Measurements from ENCODE around the gene CHN2. TPM values are rescaled to one million over a fixed set of nuclear protein-coding genes. Genes with fewer than 3 reads are reported as not detected.

Gene CHN2
- total RNA-seq, 1 donor from 2014 or later = 14.2 TPM

DNA sequence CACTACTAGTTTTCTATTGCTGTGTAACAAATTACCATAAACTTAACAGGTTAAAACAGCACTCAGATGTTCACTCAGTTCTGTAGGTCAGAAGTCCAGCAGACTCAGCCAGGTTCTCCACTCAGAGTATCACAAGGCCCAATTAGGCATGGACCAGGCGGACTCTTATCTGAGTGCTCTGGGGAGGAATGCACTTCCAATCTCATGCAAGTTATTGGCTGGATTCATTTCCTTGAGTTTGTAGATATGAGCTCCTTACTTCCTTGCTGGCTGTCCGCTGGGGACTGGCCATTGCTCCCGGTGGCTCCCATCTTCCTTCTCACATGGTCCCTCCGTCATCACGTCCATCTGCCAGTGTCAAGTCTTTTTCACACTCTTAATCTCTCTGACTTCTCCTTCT lies 232.0 kb downstream of the CHN2 start:
- no peak overlapping the region for H3K4me3 ChIP-seq
- no peaks in the 10 kb centered on the region for H3K36me3 ChIP-seq
- no peak for ATAC-seq
- H3K4me1 ChIP-seq = no peaks in the 10 kb centered on the region
- H3K9me3 ChIP-seq = no peaks in the 10 kb centered on the region
- TF ChIP-seq, protein P1, sequence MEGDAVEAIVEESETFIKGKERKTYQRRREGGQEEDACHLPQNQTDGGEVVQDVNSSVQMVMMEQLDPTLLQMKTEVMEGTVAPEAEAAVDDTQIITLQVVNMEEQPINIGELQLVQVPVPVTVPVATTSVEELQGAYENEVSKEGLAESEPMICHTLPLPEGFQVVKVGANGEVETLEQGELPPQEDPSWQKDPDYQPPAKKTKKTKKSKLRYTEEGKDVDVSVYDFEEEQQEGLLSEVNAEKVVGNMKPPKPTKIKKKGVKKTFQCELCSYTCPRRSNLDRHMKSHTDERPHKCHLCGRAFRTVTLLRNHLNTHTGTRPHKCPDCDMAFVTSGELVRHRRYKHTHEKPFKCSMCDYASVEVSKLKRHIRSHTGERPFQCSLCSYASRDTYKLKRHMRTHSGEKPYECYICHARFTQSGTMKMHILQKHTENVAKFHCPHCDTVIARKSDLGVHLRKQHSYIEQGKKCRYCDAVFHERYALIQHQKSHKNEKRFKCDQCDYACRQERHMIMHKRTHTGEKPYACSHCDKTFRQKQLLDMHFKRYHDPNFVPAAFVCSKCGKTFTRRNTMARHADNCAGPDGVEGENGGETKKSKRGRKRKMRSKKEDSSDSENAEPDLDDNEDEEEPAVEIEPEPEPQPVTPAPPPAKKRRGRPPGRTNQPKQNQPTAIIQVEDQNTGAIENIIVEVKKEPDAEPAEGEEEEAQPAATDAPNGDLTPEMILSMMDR (IDR thresholded peaks at IDR 0.05) = no peak
- intact Hi-C loops (cut with DNase I) = no loop called here
- H3K27ac ChIP-seq = no peak overlapping the region
- DNase-seq = no peak
- no peaks in the 10 kb centered on the region for H3K27me3 ChIP-seq (ENCODE audit: low read depth)

DNA sequence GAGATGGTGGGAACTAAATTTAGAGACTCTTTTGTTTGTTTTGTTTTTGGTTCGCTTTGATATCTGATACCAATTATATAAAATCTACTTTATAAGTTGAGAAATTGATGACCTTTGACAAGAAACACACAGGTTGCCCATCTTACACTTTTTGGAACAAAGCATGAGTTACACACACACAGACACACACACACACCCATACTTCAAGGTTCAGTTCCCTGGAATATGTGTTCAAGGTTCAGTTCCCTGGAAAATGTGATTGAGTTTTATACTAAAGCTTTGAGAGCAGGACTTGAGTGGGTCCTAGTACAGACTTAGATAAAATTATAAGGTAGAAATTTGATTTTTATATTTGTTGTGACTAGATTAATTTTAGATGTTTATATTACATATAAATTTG lies 234.8 kb downstream of the CHN2 start:
- no peaks in the 10 kb centered on the region for H3K36me3 ChIP-seq
- H3K27me3 ChIP-seq (ENCODE audit: low read depth) = no peaks in the 10 kb centered on the region
- DNase-seq = no peak
- H3K27ac ChIP-seq = no peak overlapping the region
- TF ChIP-seq, protein P1 (IDR thresholded peaks at IDR 0.05) = no peak
- intact Hi-C loops (cut with DNase I) = no loop called here
- H3K4me3 ChIP-seq = no peak overlapping the region
- H3K4me1 ChIP-seq = no peaks in the 10 kb centered on the region
- ATAC-seq = no peak
- H3K9me3 ChIP-seq = no peaks in the 10 kb centered on the region

DNA sequence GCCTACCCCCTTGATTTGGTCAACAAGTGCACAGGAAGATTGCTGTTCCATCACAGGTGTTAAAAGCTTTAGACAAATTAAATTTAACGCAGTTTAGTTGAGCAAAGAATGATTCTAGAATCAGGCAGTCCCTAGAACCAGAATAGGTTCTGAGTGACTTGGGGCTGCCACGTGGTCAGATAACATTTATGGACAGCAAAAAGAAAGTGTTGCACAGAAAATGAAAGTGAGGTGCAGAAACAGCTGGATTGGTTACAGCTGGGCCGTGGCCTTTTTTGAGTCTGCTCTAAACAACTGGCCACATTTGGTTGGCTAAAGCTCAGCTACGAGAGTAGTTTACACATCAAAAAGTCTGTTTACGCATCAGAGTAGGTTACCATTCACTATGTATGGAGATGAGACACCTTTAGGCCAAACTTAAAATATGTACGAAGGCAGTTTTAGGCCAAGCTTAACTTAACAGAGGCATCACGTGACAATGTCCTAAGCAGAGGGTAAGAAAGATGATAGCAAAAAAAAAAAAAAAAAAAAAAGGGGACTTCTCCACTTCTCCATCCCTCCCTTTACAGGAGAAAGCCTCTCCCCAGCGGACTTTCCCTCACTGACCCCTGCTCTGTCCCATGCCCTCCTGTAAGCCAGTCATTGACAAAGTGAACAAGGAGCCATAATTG lies 235.8 kb downstream of the CHN2 start:
- DNase-seq (no peak), ATAC-seq (no peak)
- H3K9me3 ChIP-seq = no peaks in the 10 kb centered on the region
- TF ChIP-seq, protein P1 (IDR thresholded peaks at IDR 0.05) = no peak
- intact Hi-C loops (cut with DNase I) = no loop called here
- no peak overlapping the region for H3K27ac ChIP-seq
- no peaks in the 10 kb centered on the region for H3K4me1 ChIP-seq
- no peaks in the 10 kb centered on the region for H3K36me3 ChIP-seq
- no peaks in the 10 kb centered on the region for H3K27me3 ChIP-seq (ENCODE audit: low read depth)
- H3K4me3 ChIP-seq = no peak overlapping the region

DNA sequence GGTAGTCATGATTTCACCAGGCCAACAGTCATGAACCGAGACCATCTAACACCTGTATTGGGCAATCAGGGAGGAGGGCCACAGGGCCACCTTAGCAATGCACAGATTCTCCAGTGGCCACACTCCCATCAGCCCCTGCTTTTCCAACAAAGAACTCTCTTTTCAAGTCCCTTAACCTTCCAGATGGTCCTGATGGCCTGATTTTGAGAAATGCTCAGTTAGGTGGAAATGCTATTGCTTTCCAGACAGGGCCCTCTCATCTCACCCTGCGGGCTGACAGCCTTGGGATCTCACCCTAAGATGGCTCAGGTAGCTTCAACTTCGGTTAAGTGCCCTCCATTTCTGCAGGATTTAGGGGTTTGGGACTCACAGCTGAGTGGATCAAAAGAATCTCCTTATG lies 237.1 kb downstream of the CHN2 start:
- Histone ChIP-seq H3K4me3 (no peak overlapping the region), H3K4me1 (no peaks in the 10 kb centered on the region), H3K9me3 (no peaks in the 10 kb centered on the region), H3K27me3 (ENCODE audit: low read depth) (no peaks in the 10 kb centered on the region), H3K36me3 (no peaks in the 10 kb centered on the region), H3K27ac (no peak overlapping the region)
- intact Hi-C loops (cut with DNase I) = no loop called here
- ATAC-seq (no peak), DNase-seq (no peak)
- TF ChIP-seq, protein P1 (IDR thresholded peaks at IDR 0.05) = no peak

DNA sequence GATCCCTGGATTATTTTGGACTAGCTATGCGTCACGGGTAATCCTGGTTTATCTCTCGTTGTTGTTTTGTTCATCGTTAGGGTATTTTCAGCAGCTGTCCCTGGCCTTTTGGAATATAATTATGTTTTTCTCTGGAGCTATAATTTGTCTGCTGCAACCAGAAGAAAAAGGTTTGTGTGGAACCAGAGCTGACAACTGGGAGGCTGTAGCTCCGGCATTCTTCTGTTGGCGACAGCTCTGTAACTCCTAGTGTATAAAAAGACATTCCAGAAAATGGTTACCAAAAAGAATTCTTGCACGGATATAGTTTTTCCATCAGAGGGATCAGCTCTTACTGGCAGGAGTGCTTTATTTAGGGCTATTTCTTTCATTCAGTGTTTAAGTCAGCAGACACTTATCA lies 238.1 kb downstream of the CHN2 start:
- ATAC-seq = no peak
- TF ChIP-seq, protein P1 (IDR thresholded peaks at IDR 0.05) = no peak
- no peaks in the 10 kb centered on the region for H3K4me1 ChIP-seq
- intact Hi-C loops (cut with DNase I) = no loop called here
- H3K9me3 ChIP-seq = no peaks in the 10 kb centered on the region
- H3K4me3 ChIP-seq = no peak overlapping the region
- no peak for DNase-seq
- H3K36me3 ChIP-seq = no peaks in the 10 kb centered on the region
- no peaks in the 10 kb centered on the region for H3K27me3 ChIP-seq (ENCODE audit: low read depth)
- H3K27ac ChIP-seq = no peak overlapping the region
